ENCODE results near the gene CNGB1.

Gene CNGB1

DNA sequence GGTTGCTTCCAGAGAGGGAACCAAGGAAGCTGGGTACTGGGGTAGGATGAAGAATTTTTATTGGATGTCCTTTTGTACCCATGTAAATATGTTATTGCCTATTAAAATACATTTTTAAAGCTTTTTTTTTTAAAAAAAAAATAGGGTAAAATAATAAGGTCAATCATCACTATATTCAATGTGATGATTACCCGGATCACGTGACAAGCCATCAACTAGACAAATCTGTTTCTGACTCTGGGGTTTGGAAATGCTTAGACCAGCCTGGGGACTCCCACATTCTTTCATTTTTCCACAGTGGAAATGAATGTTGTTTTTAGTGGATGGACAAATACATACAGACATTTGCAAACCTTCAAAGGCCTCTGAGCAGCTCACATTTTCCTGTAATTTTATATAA lies 88.7 kb downstream of the CNGB1 start:
- Histone ChIP-seq H3K36me3 (replicated peaks in 1 of 2; ENCODE audit: control insufficient read depth in 2 of 2, insufficient read depth in 2 of 2, low read length in 2 of 2) (no peaks in the 10 kb centered on the region), H3K4ac (ENCODE audit: low read length) (no peak overlapping the region), H3K9ac (ENCODE audit: low read depth, low read length, poor library complexity) (no peak overlapping the region), H3K4me1 (ENCODE audit: control insufficient read depth in 2 of 2, insufficient read depth in 1 of 2, low read depth in 1 of 2, low read length in 2 of 2) (no peaks in the 10 kb centered on the region), H4K8ac (ENCODE audit: low read depth, low read length) (no peak overlapping the region), H3K18ac (ENCODE audit: low read length) (no peak overlapping the region), H3K14ac (ENCODE audit: low read length) (no peak overlapping the region), H3K79me1 (ENCODE audit: low read depth, low read length) (no peaks in the 10 kb centered on the region), H2BK120ac (ENCODE audit: low read depth, low read length) (no peak overlapping the region), H3K9me3 (replicated peaks in 1 of 2; ENCODE audit: control insufficient read depth in 2 of 2, insufficient read depth in 1 of 2, low read depth in 1 of 2, low read length in 2 of 2) (no peaks in the 10 kb centered on the region), H4K91ac (ENCODE audit: low read depth, low read length, poor library complexity) (no peak overlapping the region), H2AFZ (ENCODE audit: low read length) (no peak overlapping the region), H2BK12ac (ENCODE audit: low read length) (no peak overlapping the region), H2AK5ac (ENCODE audit: low read depth, low read length) (no peak overlapping the region), H3K4me3 (ENCODE audit: low read length in 2 of 2) (no peak overlapping the region), H2BK15ac (ENCODE audit: low read length) (no peak overlapping the region), H3K27ac (replicated peaks; ENCODE audit: low read length) (no peak overlapping the region), H3K27me3 (ENCODE audit: control insufficient read depth in 3 of 3, insufficient read depth in 3 of 3, low read depth in 1 of 3, low read length in 3 of 3) (peaks cover 0 to 40% (median 24%) of the 10 kb centered on the region in 3 experiments), H2BK5ac (ENCODE audit: low read length) (no peak overlapping the region), H3K23ac (ENCODE audit: low read depth, low read length, poor library complexity) (no peak overlapping the region), H3K4me2 (ENCODE audit: insufficient read depth, low read length, poor library complexity, severe bottlenecking) (no peak overlapping the region)
- DNase-seq (ENCODE audit: low spot score) = no peak
- WGBS, 2 donors (ENCODE audit: extremely low coverage in 2 of 2, insufficient read length in 2 of 2, insufficient replicate concordance in 1 of 2) = no CpG with 5 or more reads among the region's 2 CpGs

DNA sequence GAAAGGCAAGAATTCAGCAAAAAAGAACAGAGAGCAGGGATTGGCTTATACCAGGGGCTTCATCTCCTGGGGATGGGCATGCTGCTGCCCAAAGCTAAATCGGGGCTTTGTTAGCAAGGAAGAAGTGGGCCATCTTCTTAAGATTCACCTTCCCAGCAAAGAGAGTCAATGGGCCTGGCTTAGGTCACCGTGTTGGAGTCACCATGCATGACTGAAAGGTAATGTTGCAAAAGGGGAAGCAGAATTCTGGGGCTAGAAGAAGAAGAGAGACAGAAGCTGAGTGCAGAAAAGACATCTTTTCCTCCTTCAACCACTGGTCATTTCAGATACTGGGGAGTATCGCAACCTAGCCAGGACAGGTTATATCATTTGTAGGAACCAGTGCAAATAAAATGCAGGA lies 92.3 kb downstream of the CNGB1 start:
- H2BK5ac ChIP-seq (ENCODE audit: low read length) = no peak overlapping the region
- H3K27me3 ChIP-seq (ENCODE audit: control insufficient read depth in 3 of 3, insufficient read depth in 3 of 3, low read depth in 1 of 3, low read length in 3 of 3) = peaks cover 0 to 42% (median 9%) of the 10 kb centered on the region in 3 experiments
- no peak overlapping the region for H3K27ac ChIP-seq (replicated peaks; ENCODE audit: low read length)
- H3K4me2 ChIP-seq (ENCODE audit: insufficient read depth, low read length, poor library complexity, severe bottlenecking) = no peak overlapping the region
- H3K4me3 ChIP-seq (ENCODE audit: low read length in 2 of 2) = no peak overlapping the region
- H2BK12ac ChIP-seq (ENCODE audit: low read length) = no peak overlapping the region
- H3K9ac ChIP-seq (ENCODE audit: low read depth, low read length, poor library complexity) = no peak overlapping the region
- H3K79me1 ChIP-seq (ENCODE audit: low read depth, low read length) = no peaks in the 10 kb centered on the region
- no peak overlapping the region for H3K18ac ChIP-seq (ENCODE audit: low read length)
- H2BK120ac ChIP-seq (ENCODE audit: low read depth, low read length) = no peak overlapping the region
- no CpG with 5 or more reads among the region's 3 CpGs for WGBS, 2 donors (ENCODE audit: extremely low coverage in 2 of 2, insufficient read length in 2 of 2, insufficient replicate concordance in 1 of 2)
- DNase-seq (ENCODE audit: low spot score) = no peak
- no peak overlapping the region for H3K23ac ChIP-seq (ENCODE audit: low read depth, low read length, poor library complexity)
- no peak overlapping the region for H3K14ac ChIP-seq (ENCODE audit: low read length)
- no peaks in the 10 kb centered on the region for H3K9me3 ChIP-seq (replicated peaks in 1 of 2; ENCODE audit: control insufficient read depth in 2 of 2, insufficient read depth in 1 of 2, low read depth in 1 of 2, low read length in 2 of 2)
- no peak overlapping the region for H2AFZ ChIP-seq (ENCODE audit: low read length)
- H3K36me3 ChIP-seq (replicated peaks in 1 of 2; ENCODE audit: control insufficient read depth in 2 of 2, insufficient read depth in 2 of 2, low read length in 2 of 2) = no peaks in the 10 kb centered on the region
- no peak overlapping the region for H3K4ac ChIP-seq (ENCODE audit: low read length)
- H3K4me1 ChIP-seq (ENCODE audit: control insufficient read depth in 2 of 2, insufficient read depth in 1 of 2, low read depth in 1 of 2, low read length in 2 of 2) = no peaks in the 10 kb centered on the region
- no peak overlapping the region for H2BK15ac ChIP-seq (ENCODE audit: low read length)
- H2AK5ac ChIP-seq (ENCODE audit: low read depth, low read length) = no peak overlapping the region
- no peak overlapping the region for H4K91ac ChIP-seq (ENCODE audit: low read depth, low read length, poor library complexity)
- H4K8ac ChIP-seq (ENCODE audit: low read depth, low read length) = no peak overlapping the region

- Histone ChIP-seq H3K4me2 (ENCODE audit: insufficient read depth, low read length, poor library complexity, severe bottlenecking) (no peak overlapping the region), H3K36me3 (replicated peaks in 1 of 2; ENCODE audit: control insufficient read depth in 2 of 2, insufficient read depth in 2 of 2, low read length in 2 of 2) (no peaks in the 10 kb centered on the region), H3K4ac (ENCODE audit: low read length) (no peak overlapping the region), H3K4me3 (ENCODE audit: low read length in 2 of 2) (no peak overlapping the region), H3K79me1 (ENCODE audit: low read depth, low read length) (no peaks in the 10 kb centered on the region), H4K8ac (ENCODE audit: low read depth, low read length) (no peak overlapping the region), H2AFZ (ENCODE audit: low read length) (no peak overlapping the region), H3K27ac (replicated peaks; ENCODE audit: low read length) (no peak overlapping the region), H3K27me3 (ENCODE audit: control insufficient read depth in 3 of 3, insufficient read depth in 3 of 3, low read depth in 1 of 3, low read length in 3 of 3) (peaks cover 0 to 29% (median 0%) of the 10 kb centered on the region in 3 experiments), H2AK5ac (ENCODE audit: low read depth, low read length) (no peak overlapping the region), H3K9me3 (replicated peaks in 1 of 2; ENCODE audit: control insufficient read depth in 2 of 2, insufficient read depth in 1 of 2, low read depth in 1 of 2, low read length in 2 of 2) (no peaks in the 10 kb centered on the region), H4K91ac (ENCODE audit: low read depth, low read length, poor library complexity) (no peak overlapping the region), H2BK120ac (ENCODE audit: low read depth, low read length) (no peak overlapping the region), H3K14ac (ENCODE audit: low read length) (no peak overlapping the region), H3K9ac (ENCODE audit: low read depth, low read length, poor library complexity) (no peak overlapping the region), H3K18ac (ENCODE audit: low read length) (no peak overlapping the region), H3K23ac (ENCODE audit: low read depth, low read length, poor library complexity) (no peak overlapping the region), H2BK12ac (ENCODE audit: low read length) (no peak overlapping the region), H3K4me1 (ENCODE audit: control insufficient read depth in 2 of 2, insufficient read depth in 1 of 2, low read depth in 1 of 2, low read length in 2 of 2) (peaks cover 0 to 1% of the 10 kb centered on the region in 2 donors), H2BK15ac (ENCODE audit: low read length) (no peak overlapping the region), H2BK5ac (ENCODE audit: low read length) (no peak overlapping the region)
- WGBS, 2 donors (ENCODE audit: extremely low coverage in 2 of 2, insufficient read length in 2 of 2, insufficient replicate concordance in 1 of 2) = no CpG with 5 or more reads among the region's 4 CpGs
- no peak for DNase-seq (ENCODE audit: low spot score)
These were observed 94.7 kb downstream of the CNGB1 start for GRCh38 chr16:57876210-57876609.

- no peak overlapping the region for H2AFZ ChIP-seq (ENCODE audit: low read length)
- no peak overlapping the region for H3K4me3 ChIP-seq (ENCODE audit: low read length in 2 of 2)
- peaks cover 0 to 1% of the 10 kb centered on the region in 2 donors for H3K4me1 ChIP-seq (ENCODE audit: control insufficient read depth in 2 of 2, insufficient read depth in 1 of 2, low read depth in 1 of 2, low read length in 2 of 2)
- H2BK5ac ChIP-seq (ENCODE audit: low read length) = no peak overlapping the region
- DNase-seq (ENCODE audit: low spot score) = no peak
- no peak overlapping the region for H3K23ac ChIP-seq (ENCODE audit: low read depth, low read length, poor library complexity)
- H3K27me3 ChIP-seq (ENCODE audit: control insufficient read depth in 3 of 3, insufficient read depth in 3 of 3, low read depth in 1 of 3, low read length in 3 of 3) = peaks cover 0 to 26% (median 0%) of the 10 kb centered on the region in 3 experiments
- H4K91ac ChIP-seq (ENCODE audit: low read depth, low read length, poor library complexity) = no peak overlapping the region
- H3K27ac ChIP-seq (replicated peaks; ENCODE audit: low read length) = no peak overlapping the region
- no peaks in the 10 kb centered on the region for H3K36me3 ChIP-seq (replicated peaks in 1 of 2; ENCODE audit: control insufficient read depth in 2 of 2, insufficient read depth in 2 of 2, low read length in 2 of 2)
- H2AK5ac ChIP-seq (ENCODE audit: low read depth, low read length) = no peak overlapping the region
- H3K9ac ChIP-seq (ENCODE audit: low read depth, low read length, poor library complexity) = no peak overlapping the region
- H3K14ac ChIP-seq (ENCODE audit: low read length) = no peak overlapping the region
- H2BK15ac ChIP-seq (ENCODE audit: low read length) = no peak overlapping the region
- H3K4me2 ChIP-seq (ENCODE audit: insufficient read depth, low read length, poor library complexity, severe bottlenecking) = no peak overlapping the region
- no CpG with 5 or more reads among the region's 5 CpGs for WGBS, 2 donors (ENCODE audit: extremely low coverage in 2 of 2, insufficient read length in 2 of 2, insufficient replicate concordance in 1 of 2)
- H3K79me1 ChIP-seq (ENCODE audit: low read depth, low read length) = no peaks in the 10 kb centered on the region
- H2BK120ac ChIP-seq (ENCODE audit: low read depth, low read length) = no peak overlapping the region
- H4K8ac ChIP-seq (ENCODE audit: low read depth, low read length) = no peak overlapping the region
- H3K9me3 ChIP-seq (replicated peaks in 1 of 2; ENCODE audit: control insufficient read depth in 2 of 2, insufficient read depth in 1 of 2, low read depth in 1 of 2, low read length in 2 of 2) = no peaks in the 10 kb centered on the region
- H3K4ac ChIP-seq (ENCODE audit: low read length) = no peak overlapping the region
- H2BK12ac ChIP-seq (ENCODE audit: low read length) = no peak overlapping the region
- H3K18ac ChIP-seq (ENCODE audit: low read length) = no peak overlapping the region
These were observed 95.6 kb downstream of the CNGB1 start for GRCh38 chr16:57875347-57875746.
